GM18519 (cell line): ENCODE data around the gene HJV.

Experiments used
- ATAC-seq: cut with Tn5 transposase; IDR thresholded peaks from one replicate; pipeline ENCODE4 v1.9.1; 2021; ENCODE audit warnings: mild to moderate bottlenecking, moderate library complexity; ENCODE audit not compliant: unreplicated experiment, low FRiP score

The HJV gene

GRCh38 chr1:145978854-145979745, 42.4 kb downstream of the HJV start:
- peak; percentile 71 for ATAC-seq

- no peak for ATAC-seq
Measured at GRCh38 chr1:145978471-145978853, 43.1 kb downstream of the HJV start.

GRCh38 chr1:145977486-145978470, 43.8 kb downstream of the HJV start:
- ATAC-seq, result no peak

GRCh38 chr1:145977016-145977415, 44.5 kb downstream of the HJV start:
- ATAC-seq, result no peak

GRCh38 chr1:145975216-145975615, 46.3 kb downstream of the HJV start:
- no peak for ATAC-seq

- no peak for ATAC-seq
Measured at GRCh38 chr1:145974721-145975120, 46.8 kb downstream of the HJV start.

GRCh38 chr1:145972580-145972979, 49.0 kb downstream of the HJV start:
- ATAC-seq, result no peak
